Raji (cell line): ENCODE data around the gene DHX16.

ENCODE experiments used
- POLR2A ChIP-seq: IDR thresholded peaks from 2 replicates; pipeline ENCODE4 v1.6.1; 2011; ENCODE audit warnings: low read depth, low read length, control low read depth; ENCODE audit not compliant: insufficient read depth

DHX16 gene

DNA sequence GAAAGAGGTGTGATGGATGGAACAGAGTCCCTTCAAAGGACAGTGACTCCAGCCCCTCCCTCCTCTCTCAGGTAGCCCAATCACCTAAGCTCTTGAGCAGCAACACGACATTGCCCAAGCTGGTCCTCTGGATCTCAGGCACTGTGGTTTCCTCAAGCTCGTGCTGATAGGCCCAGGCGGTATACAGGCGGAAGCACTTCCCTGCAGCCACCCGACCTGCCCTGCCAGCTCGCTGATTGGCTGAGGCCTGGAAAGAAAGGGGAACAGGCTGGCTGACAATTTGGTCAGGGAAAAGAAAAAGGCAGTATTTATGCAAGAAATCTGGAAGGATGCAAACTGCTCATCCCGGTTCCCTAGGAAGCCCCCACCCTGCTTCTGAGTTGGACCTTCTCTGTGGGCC, 16.3 kb downstream of the DHX16 start:
- TF ChIP-seq POLR2A, result no peak

DNA sequence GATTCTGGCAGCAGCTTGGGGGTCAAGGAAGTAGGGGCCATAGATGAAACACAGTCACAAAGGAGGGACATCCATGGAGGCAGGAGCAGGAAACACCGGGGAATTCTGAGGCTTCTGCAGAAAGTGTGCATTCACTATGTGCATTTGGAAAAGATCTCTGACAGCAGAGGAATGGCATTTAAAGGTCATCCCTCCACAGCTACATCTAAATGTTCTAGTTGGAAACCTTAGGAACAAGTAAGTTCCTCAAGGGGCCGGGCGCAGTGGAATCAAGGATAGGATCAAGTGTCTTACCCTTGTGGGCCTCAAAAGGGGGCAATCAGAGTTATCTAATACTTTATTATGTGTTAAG, 17.1 kb downstream of the DHX16 start:
- no peak for TF ChIP-seq POLR2A

DNA sequence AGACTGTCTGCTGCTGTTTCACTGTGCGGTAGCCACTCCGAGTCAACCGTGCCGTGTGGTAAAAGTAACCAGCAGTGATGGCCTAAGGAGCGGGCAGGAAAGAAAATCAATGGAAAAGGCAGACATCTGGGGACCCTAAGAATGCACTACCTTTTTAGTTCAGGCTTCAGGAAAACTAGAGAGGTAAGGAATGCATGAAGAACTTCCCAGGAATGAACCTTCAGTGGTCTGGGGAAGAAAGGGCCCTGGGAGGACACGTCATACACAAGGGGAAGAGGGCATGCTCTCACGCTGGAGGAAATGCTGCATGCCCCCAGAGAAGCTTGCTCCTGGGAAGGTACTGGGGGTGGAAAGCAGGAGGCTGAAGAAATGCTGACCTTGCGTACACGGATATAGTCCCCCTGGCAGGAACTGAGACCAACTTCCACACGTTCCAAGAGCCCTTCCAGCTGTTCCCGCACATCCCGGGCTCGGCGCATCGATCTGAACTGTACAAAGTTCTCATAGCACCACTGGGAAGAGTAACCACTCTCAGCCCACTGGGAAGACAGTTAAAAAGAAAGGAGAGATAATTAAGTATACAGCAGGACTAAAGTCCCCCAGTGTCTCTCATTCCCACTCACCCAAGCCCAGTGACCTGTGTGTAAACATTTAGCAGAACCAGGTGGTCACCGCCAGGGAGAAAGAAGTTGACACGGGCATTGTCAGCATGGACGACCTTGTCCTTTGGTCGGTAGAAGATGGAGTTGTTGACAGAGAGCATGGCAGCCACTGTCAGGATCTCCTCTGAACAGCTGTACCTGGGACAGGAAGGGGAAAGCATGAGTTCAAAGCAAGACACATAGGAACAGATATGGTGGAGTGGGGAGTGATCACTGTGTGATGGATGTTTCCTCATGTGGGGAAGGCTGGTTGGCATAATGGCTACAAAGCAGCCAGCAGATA, 17.7 kb downstream of the DHX16 start:
- no peak for TF ChIP-seq POLR2A

DNA sequence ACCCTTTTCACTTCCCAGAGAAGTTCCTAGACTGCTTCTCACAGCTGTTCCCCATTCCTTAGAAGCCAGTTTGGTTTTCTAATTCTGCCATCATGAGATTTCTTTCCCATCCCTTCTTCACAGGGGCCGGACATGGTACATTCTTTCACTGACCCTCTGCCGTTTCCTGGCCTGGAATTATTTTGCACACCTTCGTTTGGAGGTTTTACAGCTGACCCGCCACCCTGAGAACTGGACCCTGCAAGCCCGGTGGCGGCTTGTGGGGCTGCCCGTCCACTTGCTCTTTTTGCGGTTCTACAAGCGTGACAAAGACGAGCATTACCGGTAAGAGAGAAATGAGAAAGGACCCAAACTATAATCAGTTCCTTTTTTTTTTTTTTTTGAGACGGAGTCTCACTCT, 21.7 kb downstream of the DHX16 start:
- no peak for TF ChIP-seq POLR2A

DNA sequence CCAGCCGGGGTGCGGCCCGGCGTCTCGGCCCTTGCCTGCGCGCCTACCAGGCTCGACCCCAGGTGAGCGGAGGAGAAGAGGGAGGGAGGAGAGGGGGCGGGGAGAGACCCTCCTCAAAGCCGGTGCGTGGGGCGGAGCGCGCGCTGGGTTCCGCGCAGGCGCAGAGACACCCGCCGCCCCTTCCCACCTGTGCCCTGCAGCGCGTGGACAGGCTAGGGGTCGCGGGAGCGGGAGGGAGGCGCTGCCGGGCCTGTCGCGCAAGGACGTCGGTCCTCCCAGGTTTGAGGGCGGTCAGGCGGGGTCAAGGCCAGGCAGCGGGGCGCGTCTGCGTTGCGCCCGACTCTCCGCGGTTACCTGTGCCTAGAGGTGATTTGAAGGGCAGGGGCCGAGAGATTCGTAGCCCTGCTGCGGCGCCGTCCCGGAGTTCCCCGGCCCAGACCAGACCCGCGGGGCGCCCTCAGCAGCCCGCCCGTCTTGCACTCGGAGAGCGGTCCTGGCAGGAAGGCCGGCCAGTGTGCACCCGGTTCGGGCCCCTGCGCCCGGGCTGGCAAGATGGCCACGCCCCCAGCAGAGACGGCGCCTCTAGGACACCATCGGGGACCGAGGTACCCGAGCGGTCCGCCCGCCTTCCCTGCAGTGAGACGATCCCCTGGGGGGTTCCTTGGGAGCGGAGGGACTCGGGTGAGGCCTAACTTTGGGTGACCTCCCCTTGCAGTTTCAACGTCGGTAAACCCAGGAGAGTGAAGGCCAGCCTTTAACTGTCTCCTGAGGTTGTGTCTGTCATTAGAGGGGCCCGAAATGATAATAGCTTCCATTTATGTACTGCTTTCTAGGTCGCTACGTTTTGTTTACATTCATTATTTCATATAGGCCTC, 25.3 kb downstream of the DHX16 start:
- TF ChIP-seq POLR2A, result peak; percentile 88

DNA sequence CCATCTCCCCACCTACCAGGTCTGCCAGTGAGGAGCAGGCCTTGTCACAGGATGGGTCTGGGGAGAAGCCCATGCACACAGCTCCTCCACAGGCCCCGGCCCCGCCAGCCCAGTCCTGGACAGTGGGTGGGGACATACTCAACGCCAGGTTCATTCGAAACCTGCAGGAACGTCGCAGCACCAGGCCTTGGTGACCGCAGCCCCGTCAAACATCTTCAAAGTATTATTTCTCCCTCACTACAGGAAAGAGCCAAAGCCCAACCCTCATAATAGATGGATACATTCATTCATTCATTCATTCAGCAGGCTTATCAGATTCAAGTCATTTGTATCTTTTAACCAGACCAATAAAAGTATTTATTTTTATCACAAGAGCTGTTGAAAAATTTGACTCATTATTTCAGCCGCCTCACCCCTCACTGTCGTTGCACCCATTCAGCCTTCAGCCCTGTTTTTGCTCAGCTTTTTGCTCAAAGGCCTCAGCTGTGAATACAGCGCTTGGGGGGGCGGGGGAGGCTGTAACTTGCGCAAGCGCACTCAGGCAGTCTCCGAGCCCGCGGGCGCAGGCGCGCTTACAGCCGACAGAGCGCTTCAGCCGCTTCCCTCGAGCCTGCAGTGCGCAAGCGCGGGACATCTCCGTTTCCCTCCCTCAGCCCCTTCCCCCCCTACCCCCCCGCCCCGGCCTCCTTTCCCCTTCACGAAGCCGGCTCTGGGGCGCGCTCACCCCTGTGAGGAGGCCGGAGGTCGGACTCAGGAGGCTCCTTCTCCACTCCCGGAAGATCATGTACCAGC, 26.2 kb downstream of the DHX16 start, which contains the start of gene C6orf136:
Gene C6orf136, plus strand, starts transcription at position 684 of the 792 bp plus-strand sequence. Its CDS starts 99 bp downstream, at position 783.
- TF ChIP-seq POLR2A, result no peak

DNA sequence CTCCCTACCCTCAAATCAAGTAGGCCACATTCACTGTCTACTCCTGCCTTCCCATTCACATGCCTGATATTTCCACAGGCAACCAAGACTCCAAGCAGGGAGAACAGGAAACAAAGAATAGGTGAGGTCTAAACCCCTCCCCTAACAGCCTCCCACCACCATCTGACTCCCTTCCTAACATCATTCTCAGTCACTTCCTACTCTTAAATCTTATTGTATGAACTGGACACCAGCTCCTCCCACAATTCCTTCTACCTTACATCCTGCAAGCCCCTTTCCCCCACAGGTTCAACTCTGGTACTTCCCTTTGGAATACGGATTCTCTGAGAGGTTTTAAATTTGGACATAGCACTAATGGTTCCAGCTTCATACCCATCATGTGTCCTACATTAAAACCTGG, 26.8 kb downstream of the DHX16 start:
- no peak for TF ChIP-seq POLR2A

DNA sequence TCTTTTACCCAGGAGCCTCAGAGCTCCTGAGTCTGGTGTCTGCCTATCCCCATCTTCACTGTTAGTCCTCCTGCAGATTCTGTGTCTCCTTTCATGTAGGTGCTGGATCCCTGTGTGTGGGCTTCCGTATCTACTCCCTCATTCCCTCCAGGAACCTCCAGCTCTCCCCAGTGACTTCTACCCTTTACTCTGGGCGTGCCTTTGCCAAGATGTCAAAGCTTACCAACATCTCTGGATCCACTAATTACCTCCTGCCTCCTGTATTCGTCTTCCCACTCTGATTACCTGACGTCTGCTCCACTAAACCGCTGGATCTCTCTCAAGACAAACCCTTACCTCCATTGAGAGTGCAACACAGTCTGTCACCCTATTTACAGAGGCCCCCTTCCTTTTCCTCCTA, 28.0 kb downstream of the DHX16 start:
- no peak for TF ChIP-seq POLR2A

DNA sequence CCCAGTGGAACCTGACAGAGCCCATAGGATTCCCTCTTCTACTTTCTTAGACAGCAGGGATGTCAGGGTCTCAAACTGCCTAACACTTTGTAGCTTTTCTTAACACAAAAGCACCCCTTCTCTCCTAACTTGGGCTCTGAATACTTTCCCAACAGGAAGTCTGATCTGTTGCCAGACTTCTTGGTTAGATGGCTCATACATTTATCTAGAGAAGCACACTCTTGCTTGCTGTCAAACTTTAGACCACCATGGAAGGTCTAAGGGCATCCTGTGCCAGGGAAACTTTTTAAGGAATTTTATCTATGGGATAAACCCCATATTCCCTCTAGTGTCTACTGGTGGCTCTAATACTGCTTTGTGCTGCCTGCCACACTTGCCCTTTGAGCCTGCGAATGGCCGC, 29.1 kb downstream of the DHX16 start:
- TF ChIP-seq POLR2A, result no peak

DNA sequence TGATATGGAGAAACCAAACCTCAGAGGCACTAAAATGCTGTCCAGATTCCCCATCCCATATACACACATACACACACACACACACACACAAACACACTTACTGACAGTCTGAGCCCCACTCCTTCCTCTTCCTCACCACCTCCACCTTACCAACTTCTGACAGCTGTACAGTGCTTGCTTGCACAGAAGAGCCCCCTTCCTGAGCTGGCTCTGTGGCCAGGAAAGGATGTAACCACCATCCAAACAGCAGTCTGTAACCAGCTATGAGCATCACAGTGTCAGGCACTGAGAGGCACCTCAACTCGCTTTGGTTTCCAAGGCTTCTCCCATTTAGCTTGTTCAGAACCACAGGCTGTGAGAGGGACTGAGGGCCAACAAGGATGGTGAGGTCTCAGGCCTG, 31.8 kb downstream of the DHX16 start:
- no peak for TF ChIP-seq POLR2A

DNA sequence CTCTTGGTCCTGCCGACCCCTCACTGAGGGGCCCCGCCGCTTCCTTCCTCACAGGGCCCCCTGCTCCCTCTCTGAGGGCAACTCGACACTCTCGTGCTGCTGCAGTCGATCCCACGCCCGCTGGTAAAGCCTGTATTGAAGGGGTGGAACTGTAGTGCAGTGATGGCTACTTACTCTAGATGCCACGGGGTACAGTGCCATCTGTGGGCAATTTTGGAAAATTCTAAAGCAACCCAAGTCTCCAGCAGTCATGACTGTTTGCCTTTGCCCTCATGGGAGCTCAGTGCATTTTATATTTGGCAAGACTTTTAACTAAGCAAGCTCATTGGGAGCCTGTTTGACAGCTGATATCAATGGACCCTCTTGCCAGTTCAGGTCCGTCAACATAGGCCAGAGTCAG, 32.3 kb downstream of the DHX16 start:
- TF ChIP-seq POLR2A, result no peak

DNA sequence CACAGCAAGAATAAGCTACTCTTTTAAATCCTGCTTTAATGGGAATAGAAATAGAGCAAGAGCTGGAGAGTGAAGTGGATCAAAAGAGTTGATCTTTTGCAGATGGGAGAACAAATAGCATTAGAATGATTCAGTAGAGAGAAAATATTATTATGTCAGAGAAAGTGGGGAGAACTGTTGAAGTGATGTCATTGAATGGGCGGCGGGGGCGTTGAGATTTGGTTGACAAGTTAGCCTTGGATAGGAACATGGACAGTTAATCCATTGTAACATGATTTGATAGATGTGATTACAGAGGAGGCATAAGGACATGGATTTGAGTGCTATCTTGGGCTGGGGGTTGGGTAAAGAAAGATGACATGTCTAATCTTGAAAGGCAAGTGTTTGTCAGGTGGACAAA, 37.0 kb downstream of the DHX16 start:
- no peak for TF ChIP-seq POLR2A

DNA sequence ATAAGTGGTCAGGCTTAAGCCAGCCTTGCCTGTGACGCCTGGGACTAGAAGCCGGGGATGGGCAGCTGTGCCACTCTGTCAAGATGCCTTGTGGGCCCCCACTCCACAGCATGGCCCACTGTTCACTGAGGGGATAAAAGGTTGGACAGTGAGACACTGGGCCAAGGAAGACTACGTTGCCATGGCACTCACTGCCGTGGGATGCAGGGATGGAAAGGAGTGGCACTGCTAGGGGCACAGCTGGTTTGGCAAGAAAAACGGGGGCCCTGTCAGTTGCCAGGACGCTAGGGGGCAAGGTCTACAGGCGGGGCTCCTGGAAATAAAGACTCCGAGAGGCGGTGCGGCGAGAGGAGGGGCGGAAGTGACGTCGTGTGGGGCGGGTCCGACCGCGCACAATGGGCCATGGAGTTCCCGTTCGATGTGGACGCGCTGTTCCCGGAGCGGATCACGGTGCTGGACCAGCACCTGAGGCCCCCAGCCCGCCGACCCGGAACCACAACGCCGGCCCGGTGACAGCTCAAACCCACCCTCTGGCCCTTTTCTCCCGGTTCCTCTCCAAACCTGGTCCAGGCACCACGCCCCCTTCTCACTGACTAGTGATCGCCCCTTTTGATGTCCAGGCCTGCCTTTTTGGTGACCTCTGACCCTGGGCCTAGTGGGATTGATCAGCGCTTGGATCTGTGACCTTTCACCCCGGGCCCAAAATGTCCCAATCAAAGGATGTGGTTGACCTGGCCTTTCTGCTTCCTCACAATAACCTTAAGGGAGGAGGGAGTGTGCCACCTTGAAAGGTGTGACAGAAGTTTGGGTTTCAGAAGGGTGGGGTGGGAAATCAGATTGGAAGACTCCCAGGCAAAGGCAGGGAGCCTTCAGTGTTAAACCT, 46.1 kb downstream of the DHX16 start, which contains the start of gene ATAT1:
Gene ATAT1, plus strand, starts transcription at position 391 of the 883 bp plus-strand sequence.
- peak; percentile 89 for TF ChIP-seq POLR2A

DNA sequence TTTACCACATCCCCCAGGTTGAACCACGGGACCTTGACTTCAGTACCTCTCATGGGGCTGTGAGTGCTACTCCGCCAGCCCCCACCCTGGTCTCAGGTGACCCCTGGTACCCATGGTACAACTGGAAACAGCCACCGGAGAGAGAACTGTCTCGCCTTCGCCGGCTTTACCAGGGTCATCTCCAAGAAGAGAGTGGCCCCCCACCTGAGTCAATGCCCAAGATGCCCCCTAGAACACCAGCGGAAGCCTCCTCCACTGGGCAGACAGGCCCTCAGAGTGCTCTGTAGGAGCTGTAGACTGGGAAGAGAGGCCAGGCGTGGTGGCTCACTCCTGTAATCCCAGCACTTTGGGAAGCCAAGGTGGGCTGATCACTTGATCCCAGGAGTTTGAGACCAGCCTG, 47.3 kb downstream of the DHX16 start:
- no peak for TF ChIP-seq POLR2A
